Measurements from ENCODE around the gene EIF2B5. TPM values are rescaled to one million over a fixed set of nuclear protein-coding genes. Genes with fewer than 3 reads are reported as not detected.
A peak's percentile ranks its signal among the peaks of the same experiment; 100 is the strongest.

The EIF2B5 gene
- total and polyA plus RNA-seq, 7 donors = 26.0 to 48.1 (median 33.2) TPM

GRCh38 chr3:184133840-184134745, 1.1 kb upstream of the EIF2B5 start:
- H3K36me3 ChIP-seq = peaks cover 0 to 17% (median 4%) of the 10 kb centered on the region in 4 donors
- H3K27me3 ChIP-seq = no peaks in the 10 kb centered on the region
- peak overlapping the region; percentile 87 to 90 (median 90) for H3K27ac ChIP-seq
- H3K9me3 ChIP-seq = no peaks in the 10 kb centered on the region
- peak; percentile 92 for DNase-seq
- H3K4me3 ChIP-seq = peak overlapping the region; percentile 79 to 90 (median 85)
- TF ChIP-seq EP300 (IDR thresholded peaks at IDR 0.05) (no peak), POLR2A (IDR thresholded peaks at IDR 0.05) (peak in 1 of 2 donors; percentile 53), POLR2AphosphoS5 (IDR thresholded peaks at IDR 0.05) (peak; percentile 43 to 77 (median 69))
- intact Hi-C loops (cut with DNase I) = loop anchor here (1.0 to 2.0 kb wide), 4 partner anchors 21 to 117 kb away; partner anchors contain the start of genes ABCC5, ABCF3, DVL3 and EEF1AKMT4
- WGBS, 2 donors = 1 to 2% methylated on average over 37 of the region's 37 CpGs
- peaks cover 0 to 32% (median 20%) of the 10 kb centered on the region in 4 donors for H3K4me1 ChIP-seq

GRCh38 chr3:184134746-184135148, 411 bp upstream of the EIF2B5 start:
- H3K27ac ChIP-seq = peak overlapping the region; percentile 87 to 90 (median 90)
- no peak for TF ChIP-seq EP300 (IDR thresholded peaks at IDR 0.05)
- no peak for TF ChIP-seq POLR2A (IDR thresholded peaks at IDR 0.05)
- TF ChIP-seq CTCF (IDR thresholded peaks at IDR 0.05) = no peak
- no peak for TF ChIP-seq POLR2AphosphoS5 (IDR thresholded peaks at IDR 0.05)
- intact Hi-C loops (cut with DNase I) = loop anchor here (1.0 to 5.0 kb wide), 5 partner anchors 20 to 237 kb away; partner anchors contain the start of genes ABCC5, ABCF3, DVL3 and EEF1AKMT4
- no peak for DNase-seq
- WGBS, 2 donors = 0% methylated on average over 21 of the region's 21 CpGs
- H3K27me3 ChIP-seq = no peaks in the 10 kb centered on the region
- peaks cover 0 to 32% (median 20%) of the 10 kb centered on the region in 4 donors for H3K4me1 ChIP-seq
- H3K4me3 ChIP-seq = peak overlapping the region; percentile 79 to 90 (median 85)
- H3K36me3 ChIP-seq = peaks cover 0 to 22% (median 6%) of the 10 kb centered on the region in 4 donors
- no peaks in the 10 kb centered on the region for H3K9me3 ChIP-seq

GRCh38 chr3:184135911-184136260, 728 bp downstream of the EIF2B5 start:
- Histone ChIP-seq H3K4me3 (peak overlapping the region; percentile 79 to 90 (median 85)), H3K27me3 (no peaks in the 10 kb centered on the region), H3K4me1 (peaks cover 0 to 32% (median 20%) of the 10 kb centered on the region in 4 donors), H3K27ac (peak overlapping the region; percentile 87 to 90 (median 90)), H3K9me3 (no peaks in the 10 kb centered on the region), H3K36me3 (peaks cover 0 to 33% (median 16%) of the 10 kb centered on the region in 4 donors)
- 1 to 4% methylated on average over 9 of the region's 9 CpGs for WGBS, 2 donors
- no peak for DNase-seq
- TF ChIP-seq EP300 (IDR thresholded peaks at IDR 0.05) (no peak), POLR2A (IDR thresholded peaks at IDR 0.05) (no peak), POLR2AphosphoS5 (IDR thresholded peaks at IDR 0.05) (no peak), CTCF (IDR thresholded peaks at IDR 0.05) (no peak)
- intact Hi-C loops (cut with DNase I) = loop anchor here (2.0 to 5.0 kb wide), 4 partner anchors 19 to 239 kb away; partner anchors contain the start of genes ABCC5, ABCF3 and DVL3

- TF ChIP-seq EP300 (IDR thresholded peaks at IDR 0.05) (no peak), POLR2AphosphoS5 (IDR thresholded peaks at IDR 0.05) (no peak), POLR2A (IDR thresholded peaks at IDR 0.05) (no peak), CTCF (IDR thresholded peaks at IDR 0.05) (no peak)
- no peaks in the 10 kb centered on the region for H3K9me3 ChIP-seq
- no peak overlapping the region for H3K4me3 ChIP-seq
- no peak for DNase-seq
- H3K4me1 ChIP-seq = peaks cover 0 to 26% (median 18%) of the 10 kb centered on the region in 4 donors
- intact Hi-C loops (cut with DNase I) = no loop called here
- H3K27me3 ChIP-seq = no peaks in the 10 kb centered on the region
- no peak overlapping the region for H3K27ac ChIP-seq
- peaks cover 29 to 79% (median 52%) of the 10 kb centered on the region in 4 donors for H3K36me3 ChIP-seq
- WGBS, 2 donors = 91 to 95% methylated on average over 10 of the region's 10 CpGs
Observed at GRCh38 chr3:184140436-184140835, 5.3 kb downstream of the EIF2B5 start.

GRCh38 chr3:184142199-184142598, 7.0 kb downstream of the EIF2B5 start:
- DNase-seq = no peak
- H3K27ac ChIP-seq = no peak overlapping the region
- H3K9me3 ChIP-seq = no peaks in the 10 kb centered on the region
- 93 to 95% methylated on average over 7 of the region's 7 CpGs for WGBS, 2 donors
- intact Hi-C loops (cut with DNase I) = no loop called here
- no peaks in the 10 kb centered on the region for H3K27me3 ChIP-seq
- H3K4me1 ChIP-seq = peaks cover 0 to 13% (median 3%) of the 10 kb centered on the region in 4 donors
- H3K36me3 ChIP-seq = peaks cover 29 to 91% (median 57%) of the 10 kb centered on the region in 4 donors
- no peak for TF ChIP-seq CTCF (IDR thresholded peaks at IDR 0.05)
- TF ChIP-seq POLR2AphosphoS5 (IDR thresholded peaks at IDR 0.05) = no peak
- no peak for TF ChIP-seq EP300 (IDR thresholded peaks at IDR 0.05)
- no peak overlapping the region for H3K4me3 ChIP-seq

All from sigmoid colon (tissue), 7 donors.